Measurements from ENCODE around the gene TNS1.

Gene TNS1

GRCh38 chr2:217928324-217929181 is 74.2 kb downstream of the TNS1 start:
- DNase-seq = peak; percentile 53

- DNase-seq = no peak
Observed at GRCh38 chr2:217927601-217928323, 75.0 kb downstream of the TNS1 start.

- DNase-seq = no peak
Observed at GRCh38 chr2:217926801-217927200, 76.0 kb downstream of the TNS1 start.

- DNase-seq = no peak
Observed at GRCh38 chr2:217924346-217924901, 78.4 kb downstream of the TNS1 start.

- no peak for DNase-seq
Observed at GRCh38 chr2:217923007-217923686, 79.6 kb downstream of the TNS1 start.

- DNase-seq = peak; percentile 63
Observed at GRCh38 chr2:217922101-217923006, 80.4 kb downstream of the TNS1 start.

GRCh38 chr2:217920879-217921603 is 81.8 kb downstream of the TNS1 start:
- DNase-seq = peak; percentile 70

GRCh38 chr2:217919781-217920351 is 82.9 kb downstream of the TNS1 start:
- DNase-seq = peak; percentile 93

GRCh38 chr2:217919204-217919603 is 83.6 kb downstream of the TNS1 start:
- DNase-seq = no peak

GRCh38 chr2:217918308-217919024 is 84.3 kb downstream of the TNS1 start:
- no peak for DNase-seq

GRCh38 chr2:217916504-217917254 is 86.1 kb downstream of the TNS1 start:
- DNase-seq = no peak

- no peak for DNase-seq
Observed at GRCh38 chr2:217915706-217916105, 87.1 kb downstream of the TNS1 start.

GRCh38 chr2:217914878-217915277 is 87.9 kb downstream of the TNS1 start:
- DNase-seq = no peak

GRCh38 chr2:217914078-217914477 is 88.7 kb downstream of the TNS1 start:
- DNase-seq = no peak

- no peak for DNase-seq
Observed at GRCh38 chr2:217913436-217913835, 89.4 kb downstream of the TNS1 start.

- no peak for DNase-seq
Observed at GRCh38 chr2:217912098-217913024, 90.4 kb downstream of the TNS1 start.

- DNase-seq = no peak
Observed at GRCh38 chr2:217911283-217912097, 91.3 kb downstream of the TNS1 start.

Measured in fibroblast of skin of scalp (primary cell).